Effector memory CD4-positive, alpha-beta T cell (primary cell): ENCODE results near the gene SHF.

Experiments used
- DNase-seq, 3 donors: peaks; one replicate each; pipeline ENCODE4 v3.0.0-alpha.2; 2020
- H3K27ac ChIP-seq: 2 replicates; pipeline ENCODE4 v1.7.0; 2013; ENCODE audit warnings: mild to moderate bottlenecking, low read length, moderate library complexity; ENCODE audit not compliant: insufficient read depth, poor library complexity, severe bottlenecking
- H3K27me3 ChIP-seq: replicated peaks from 2 replicates; pipeline ENCODE4 v1.7.0; 2013; ENCODE audit warnings: mild to moderate bottlenecking, low read length; ENCODE audit not compliant: insufficient read depth, control insufficient read depth, poor library complexity, severe bottlenecking
- H3K36me3 ChIP-seq: 2 replicates; pipeline ENCODE4 v1.7.0; 2013; ENCODE audit warnings: mild to moderate bottlenecking, low read length, moderate library complexity; ENCODE audit not compliant: control insufficient read depth, insufficient read depth
- H3K4me1 ChIP-seq: 2 replicates; pipeline ENCODE4 v1.7.0; 2013; ENCODE audit warnings: low read length, mild to moderate bottlenecking; ENCODE audit not compliant: control insufficient read depth, insufficient read depth, poor library complexity, severe bottlenecking
- H3K4me3 ChIP-seq: 2 replicates; pipeline ENCODE4 v1.7.0; 2013; ENCODE audit warnings: low read length, low read depth, mild to moderate bottlenecking; ENCODE audit not compliant: insufficient read depth, poor library complexity, severe bottlenecking
- H3K9me3 ChIP-seq: 2 replicates; pipeline ENCODE4 v1.7.0; 2013; ENCODE audit warnings: mild to moderate bottlenecking, low read length, moderate library complexity; ENCODE audit not compliant: control insufficient read depth

SHF gene

DNA sequence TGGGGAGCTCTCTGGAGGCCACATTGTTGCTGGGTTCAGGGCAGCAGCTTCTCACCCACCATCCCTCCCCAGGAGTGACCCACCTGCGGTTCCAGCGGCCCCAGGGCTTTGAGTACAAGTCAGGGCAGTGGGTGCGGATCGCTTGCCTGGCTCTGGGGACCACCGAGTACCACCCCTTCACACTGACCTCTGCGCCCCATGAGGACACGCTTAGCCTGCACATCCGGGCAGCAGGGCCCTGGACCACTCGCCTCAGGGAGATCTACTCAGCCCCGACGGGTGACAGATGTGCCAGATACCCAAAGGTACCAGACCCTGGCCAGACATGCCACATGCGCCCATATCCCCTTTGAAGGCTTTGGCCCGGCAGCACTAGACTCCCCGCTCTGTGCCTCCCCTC, 26.1 kb downstream of the SHF start:
- Histone ChIP-seq H3K9me3 (no peaks in the 10 kb centered on the region), H3K36me3 (no peaks in the 10 kb centered on the region), H3K27me3 (no peaks in the 10 kb centered on the region), H3K27ac (no peak overlapping the region), H3K4me3 (no peak overlapping the region), H3K4me1 (peaks cover 16% of the 10 kb centered on the region)
- no peak for DNase-seq

DNA sequence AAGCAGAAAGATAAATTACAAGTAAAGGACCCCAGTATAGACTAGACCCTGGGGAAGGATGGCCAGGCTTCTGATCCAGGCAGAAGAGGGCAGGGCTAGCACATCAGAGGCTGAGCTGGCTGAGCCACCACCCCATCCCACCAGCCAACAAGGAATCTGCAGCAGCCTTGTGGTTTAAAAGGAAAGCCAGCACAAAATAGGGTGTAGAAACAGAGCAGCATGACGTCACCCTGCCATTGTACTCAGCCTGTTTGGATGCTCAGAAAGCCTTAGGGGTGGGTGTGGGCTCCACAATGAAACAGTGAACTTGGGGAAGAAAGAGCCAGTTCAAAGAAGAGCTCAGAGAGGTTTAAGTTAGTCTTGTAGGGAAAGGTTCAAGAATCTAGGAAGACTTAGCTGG, 29.8 kb downstream of the SHF start:
- no peak for DNase-seq
- Histone ChIP-seq H3K4me3 (no peak overlapping the region), H3K4me1 (no peaks in the 10 kb centered on the region), H3K36me3 (no peaks in the 10 kb centered on the region), H3K9me3 (no peaks in the 10 kb centered on the region), H3K27ac (no peak overlapping the region), H3K27me3 (no peaks in the 10 kb centered on the region)

DNA sequence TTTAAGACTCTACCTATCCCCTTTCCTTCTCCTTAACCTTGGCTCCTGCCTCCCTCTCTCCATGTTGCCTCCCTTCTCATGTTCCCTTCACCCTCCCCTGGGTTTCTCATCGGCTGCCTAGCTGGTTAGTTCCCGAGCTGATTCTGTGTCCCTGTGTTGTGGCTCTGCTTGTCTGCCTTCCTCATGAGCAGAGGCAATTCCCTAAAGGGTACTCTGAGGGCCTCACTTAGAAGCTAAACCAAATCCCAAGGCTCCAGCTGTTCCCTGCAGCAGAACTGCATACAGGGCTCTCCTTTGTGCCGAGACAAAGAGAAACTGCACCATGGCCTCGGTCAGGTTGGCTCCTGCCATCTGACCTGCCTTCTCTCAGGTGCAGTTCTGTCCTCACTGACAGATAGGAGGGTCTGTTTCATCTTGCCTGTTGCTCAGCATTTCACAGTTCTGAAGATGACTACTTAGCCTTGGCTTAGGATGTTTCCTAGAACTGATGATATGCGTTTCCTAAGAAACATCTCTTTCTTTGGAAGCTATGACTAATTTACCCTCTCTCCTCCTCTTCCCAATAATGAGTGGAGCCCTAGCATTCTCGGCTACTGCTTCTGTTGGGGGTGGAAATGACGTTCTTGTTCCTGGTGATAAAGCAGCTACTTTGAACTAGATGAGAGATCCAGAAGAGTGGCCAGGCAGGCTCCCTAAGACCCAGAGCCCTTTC, 30.9 kb downstream of the SHF start:
- Histone ChIP-seq H3K4me1 (no peaks in the 10 kb centered on the region), H3K9me3 (no peaks in the 10 kb centered on the region), H3K27me3 (no peaks in the 10 kb centered on the region), H3K27ac (no peak overlapping the region), H3K36me3 (no peaks in the 10 kb centered on the region), H3K4me3 (no peak overlapping the region)
- no peak for DNase-seq

DNA sequence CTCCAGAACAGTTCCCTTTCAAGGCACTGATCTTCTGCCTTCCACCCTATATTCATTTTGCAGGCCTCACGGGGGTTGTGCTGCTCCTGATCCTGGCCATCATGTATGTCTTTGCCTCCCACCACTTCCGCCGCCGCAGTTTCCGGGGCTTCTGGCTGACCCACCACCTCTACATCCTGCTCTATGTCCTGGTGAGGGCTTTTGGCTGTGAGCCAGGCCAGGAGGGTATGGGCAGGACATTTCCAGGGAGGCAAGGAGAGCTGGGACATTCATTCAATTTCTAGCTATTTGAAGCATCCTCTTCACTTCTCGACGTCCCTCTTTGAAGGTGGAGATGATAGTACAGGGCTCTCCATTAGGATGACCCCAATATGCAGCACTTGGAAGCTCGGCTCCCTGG, 32.0 kb downstream of the SHF start:
- H3K27ac ChIP-seq = no peak overlapping the region
- no peaks in the 10 kb centered on the region for H3K36me3 ChIP-seq
- no peaks in the 10 kb centered on the region for H3K9me3 ChIP-seq

DNA sequence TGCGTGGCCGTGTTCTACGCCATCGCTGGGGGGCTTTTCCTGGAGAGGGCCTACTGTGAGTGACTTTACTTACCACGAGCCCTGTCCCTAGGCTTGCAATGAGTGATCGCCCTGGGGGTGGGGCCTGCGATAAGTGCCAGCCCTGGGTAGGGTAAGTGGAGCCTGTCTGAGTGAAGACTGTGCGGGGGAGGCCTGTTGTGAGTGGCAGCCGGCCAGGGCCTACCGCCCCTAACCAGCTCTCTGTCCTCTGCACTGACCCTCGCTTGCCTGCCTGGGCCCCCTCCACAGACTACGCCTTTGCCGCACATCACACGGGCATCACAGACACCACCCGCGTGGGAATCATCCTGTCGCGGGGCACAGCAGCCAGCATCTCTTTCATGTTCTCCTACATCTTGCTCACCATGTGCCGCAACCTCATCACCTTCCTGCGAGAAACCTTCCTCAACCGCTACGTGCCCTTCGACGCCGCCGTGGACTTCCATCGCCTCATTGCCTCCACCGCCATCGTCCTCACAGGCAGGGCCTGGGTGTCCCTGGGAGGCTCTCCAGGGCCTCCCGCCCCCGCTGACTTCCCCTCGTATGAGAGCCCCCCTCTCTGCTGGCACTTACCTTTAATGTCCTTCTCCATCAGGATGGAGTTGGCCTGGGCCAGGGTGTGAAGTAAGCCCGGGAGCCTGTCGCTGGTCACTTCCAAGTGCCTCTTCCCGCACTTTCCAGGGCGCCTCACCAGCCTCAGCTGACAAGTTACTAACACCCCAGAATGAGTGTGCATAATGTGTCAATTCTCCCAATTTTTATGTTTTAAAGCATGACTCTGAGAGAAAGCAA, 35.6 kb downstream of the SHF start:
- Histone ChIP-seq H3K27me3 (no peaks in the 10 kb centered on the region), H3K4me1 (no peaks in the 10 kb centered on the region), H3K9me3 (no peaks in the 10 kb centered on the region), H3K4me3 (no peak overlapping the region), H3K36me3 (no peaks in the 10 kb centered on the region), H3K27ac (no peak overlapping the region)
- no peak for DNase-seq

More for the DNA sequence above, 32.0 kb downstream of the SHF start:
- Histone ChIP-seq H3K4me1 (no peaks in the 10 kb centered on the region), H3K4me3 (no peak overlapping the region), H3K27me3 (no peaks in the 10 kb centered on the region)
- no peak for DNase-seq

DNA sequence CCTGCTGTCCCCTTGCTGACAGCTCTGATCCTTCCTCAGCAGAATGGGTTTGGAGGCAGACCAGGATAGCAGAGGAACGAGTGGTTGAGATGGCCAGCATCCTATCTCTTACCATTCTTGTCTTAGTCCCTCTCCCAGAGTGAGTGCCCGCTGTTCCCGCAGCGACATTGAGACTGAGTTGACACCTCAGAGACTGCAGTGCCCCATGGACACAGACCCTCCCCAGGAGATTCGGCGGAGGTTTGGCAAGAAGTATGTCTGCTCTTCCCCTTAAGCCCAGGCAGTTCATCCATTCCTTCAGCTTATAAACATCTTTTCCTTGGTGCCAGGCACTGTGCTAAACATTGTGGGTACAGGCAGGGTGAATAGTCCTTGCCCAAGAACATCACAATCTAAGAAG, 36.8 kb downstream of the SHF start:
- no peak overlapping the region for H3K27ac ChIP-seq
- H3K27me3 ChIP-seq = no peaks in the 10 kb centered on the region
- no peak overlapping the region for H3K4me3 ChIP-seq
- H3K4me1 ChIP-seq = no peaks in the 10 kb centered on the region
- DNase-seq = no peak
- no peaks in the 10 kb centered on the region for H3K36me3 ChIP-seq
- no peaks in the 10 kb centered on the region for H3K9me3 ChIP-seq

DNA sequence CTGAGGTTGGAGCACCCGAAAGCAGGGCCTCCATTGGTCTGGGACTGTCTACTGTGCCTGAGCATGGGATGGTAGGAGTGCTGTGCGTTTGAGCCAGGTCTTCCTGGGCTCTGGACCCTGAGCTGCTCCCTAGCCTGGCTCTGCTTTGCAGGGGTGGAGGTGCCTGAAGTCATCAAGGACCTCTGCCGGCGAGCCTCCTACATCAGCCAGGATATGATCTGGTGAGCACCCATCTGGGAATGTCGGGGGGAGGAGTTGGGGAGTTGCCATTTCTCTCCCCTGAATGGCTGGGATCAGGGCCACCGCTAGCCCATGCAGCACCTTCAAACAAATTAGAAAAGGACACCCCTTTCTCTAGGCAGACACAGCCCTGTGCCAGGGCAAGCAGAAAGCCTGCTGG, 37.3 kb downstream of the SHF start:
- H3K4me3 ChIP-seq = no peak overlapping the region
- no peaks in the 10 kb centered on the region for H3K4me1 ChIP-seq
- no peaks in the 10 kb centered on the region for H3K9me3 ChIP-seq
- no peaks in the 10 kb centered on the region for H3K36me3 ChIP-seq
- DNase-seq = no peak
- H3K27me3 ChIP-seq = no peaks in the 10 kb centered on the region
- no peak overlapping the region for H3K27ac ChIP-seq

DNA sequence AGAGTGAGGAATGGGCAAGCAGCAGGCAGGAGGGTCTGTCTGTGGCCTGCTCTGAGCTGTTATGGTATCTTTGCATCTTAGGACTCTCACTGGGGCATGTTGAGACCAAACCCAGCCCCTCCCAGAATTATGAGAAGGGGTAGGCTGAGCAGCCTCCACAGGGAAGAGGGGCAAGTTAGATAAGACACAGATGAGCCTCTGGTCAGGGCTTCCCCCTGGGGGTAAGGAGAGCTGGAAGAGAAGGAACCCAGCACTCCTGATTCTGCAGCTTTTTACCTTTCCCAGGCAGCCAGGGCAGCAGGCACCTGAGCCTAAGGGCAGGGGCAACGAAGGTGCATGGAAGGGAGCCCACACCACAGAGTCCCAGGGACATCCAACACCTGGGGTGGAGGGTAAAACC, 38.7 kb downstream of the SHF start:
- H3K9me3 ChIP-seq = no peaks in the 10 kb centered on the region
- no peak overlapping the region for H3K4me3 ChIP-seq
- no peak for DNase-seq
- no peaks in the 10 kb centered on the region for H3K27me3 ChIP-seq
- no peaks in the 10 kb centered on the region for H3K36me3 ChIP-seq
- no peaks in the 10 kb centered on the region for H3K4me1 ChIP-seq
- H3K27ac ChIP-seq = no peak overlapping the region

DNA sequence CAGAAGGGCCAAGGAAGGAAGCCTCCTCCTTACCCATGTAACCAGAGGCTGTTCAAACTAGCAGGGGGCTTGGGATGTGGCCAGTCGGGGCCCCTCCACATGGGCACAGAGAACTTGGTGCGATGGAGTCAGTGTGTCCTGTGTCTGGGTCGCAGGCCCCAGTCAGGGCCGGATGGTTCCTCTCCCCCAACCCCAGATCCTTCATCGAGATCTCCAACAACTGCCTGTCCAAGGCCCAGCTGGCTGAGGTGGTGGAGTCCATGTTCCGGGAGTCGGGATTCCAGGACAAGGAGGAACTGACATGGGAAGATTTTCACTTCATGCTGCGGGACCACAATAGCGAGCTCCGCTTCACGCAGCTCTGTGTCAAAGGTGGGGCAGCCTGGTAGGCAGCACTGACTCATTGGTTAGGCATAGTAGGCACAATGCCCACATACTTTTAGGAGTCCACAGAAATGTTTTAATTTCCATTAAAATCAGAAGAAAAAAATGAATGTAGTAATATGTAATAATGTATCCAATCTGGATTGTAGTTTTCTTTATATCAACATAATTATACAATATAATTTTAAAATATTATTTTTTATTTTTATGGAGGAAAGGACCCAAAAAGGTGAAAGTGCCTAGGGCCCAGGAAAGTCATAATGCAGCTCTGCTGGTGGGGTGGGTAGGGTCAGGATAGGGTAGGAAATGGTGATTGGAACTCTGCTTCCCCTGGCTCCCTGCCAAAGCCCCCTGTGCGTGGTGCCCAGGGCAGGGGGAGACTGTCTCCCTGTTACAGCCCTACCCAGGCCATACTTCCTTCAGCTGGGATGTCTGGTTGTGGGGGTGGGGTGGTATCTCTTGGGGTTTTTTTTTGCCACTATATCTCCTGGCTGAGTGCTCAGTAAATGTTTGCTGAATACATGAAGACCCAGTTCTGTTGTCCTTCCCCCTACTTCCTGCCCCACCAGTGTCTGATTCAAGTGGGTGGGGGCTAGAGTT, 39.4 kb downstream of the SHF start:
- no peaks in the 10 kb centered on the region for H3K27me3 ChIP-seq
- H3K27ac ChIP-seq = no peak overlapping the region
- no peaks in the 10 kb centered on the region for H3K36me3 ChIP-seq
- H3K4me3 ChIP-seq = no peak overlapping the region
- H3K9me3 ChIP-seq = no peaks in the 10 kb centered on the region
- H3K4me1 ChIP-seq = no peaks in the 10 kb centered on the region
- no peak for DNase-seq
